Germinal center (tissue), 1 donor: ENCODE data around the gene ZNF24.
A peak's percentile ranks its signal among the peaks of the same experiment; 100 is the strongest.

Experiments used
- DNase-seq: peaks from one replicate; pipeline ENCODE4 v3.0.0; 2012; ENCODE audit warnings: mixed read lengths, low spot score

ZNF24 gene

DNA sequence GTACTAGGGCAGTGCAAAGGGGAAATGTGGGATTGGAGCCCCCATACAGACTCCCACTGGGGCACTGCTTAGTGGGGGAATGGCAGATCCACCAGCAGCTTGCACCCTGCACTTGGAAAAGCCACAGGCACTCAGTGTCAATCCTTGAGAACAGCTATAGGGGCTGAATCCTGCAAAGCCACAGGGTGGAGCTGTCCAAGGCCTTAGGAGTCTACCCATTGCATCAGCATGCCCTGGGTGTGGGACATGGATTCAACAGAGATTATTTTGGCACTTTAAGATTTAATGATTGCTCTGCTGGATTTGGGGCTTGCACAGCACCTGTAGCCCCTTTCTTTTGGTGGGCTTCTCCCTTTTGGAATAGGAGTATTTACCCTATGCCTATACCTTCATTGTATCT, 8.6 kb upstream of the ZNF24 start:
- no peak for DNase-seq

DNA sequence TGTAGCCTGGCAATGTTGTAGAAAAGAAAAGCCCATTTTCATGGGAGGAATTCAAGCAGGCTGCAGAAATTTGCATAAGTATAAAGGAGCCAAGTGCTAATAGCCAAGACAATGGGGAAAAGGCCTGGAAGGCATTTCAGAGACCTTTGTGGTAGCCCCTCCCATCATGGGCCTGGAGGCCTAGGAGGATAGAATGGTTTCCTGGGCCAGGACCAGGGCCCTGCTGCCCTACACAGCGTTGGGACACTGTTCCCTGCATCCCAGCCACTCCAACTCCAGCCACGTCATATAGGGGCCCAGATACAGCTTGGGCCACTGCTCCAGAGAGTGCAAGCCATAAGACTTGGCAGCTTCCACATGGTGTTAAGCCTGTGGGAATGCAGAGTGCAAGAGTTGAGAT, 8.1 kb upstream of the ZNF24 start:
- no peak for DNase-seq

DNA sequence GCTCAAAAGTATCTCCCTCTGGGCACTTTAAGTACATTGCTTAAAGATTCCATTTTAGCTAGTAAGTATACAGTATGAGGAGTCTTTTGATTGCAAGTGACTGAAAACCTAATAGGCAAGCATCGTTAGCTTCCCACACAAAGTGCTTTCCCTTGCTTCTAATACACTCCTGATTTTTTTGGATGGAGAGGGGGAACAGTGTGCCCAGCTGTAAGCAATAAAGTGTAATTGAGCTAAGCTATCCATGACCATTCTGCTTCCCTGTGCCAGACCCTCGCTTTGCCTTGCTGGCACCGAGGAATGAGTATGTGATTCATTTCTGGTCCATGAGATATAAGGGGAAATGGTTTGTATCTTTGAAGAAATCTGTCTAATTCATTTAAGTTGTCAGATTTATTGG, 3.8 kb upstream of the ZNF24 start:
- DNase-seq = no peak

DNA sequence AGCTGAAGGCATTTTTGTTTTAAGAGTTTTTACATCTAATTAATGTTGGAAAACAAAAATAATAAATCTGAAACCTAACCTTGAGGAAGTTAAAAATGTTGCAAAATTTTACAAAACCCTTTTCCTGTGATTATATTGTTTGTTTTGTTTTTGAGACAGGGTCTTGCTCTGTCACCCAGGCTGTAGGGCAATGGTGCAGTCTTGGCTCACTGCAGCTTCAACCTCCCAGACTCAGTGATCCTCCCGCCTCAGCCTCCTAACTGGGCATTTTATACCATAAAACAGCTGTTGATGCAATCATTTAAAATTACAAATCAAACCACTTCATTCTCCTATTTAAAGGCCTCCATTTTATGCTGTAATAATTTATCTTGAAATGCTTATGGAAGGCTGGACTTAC, 1.7 kb upstream of the ZNF24 start:
- no peak for DNase-seq

DNA sequence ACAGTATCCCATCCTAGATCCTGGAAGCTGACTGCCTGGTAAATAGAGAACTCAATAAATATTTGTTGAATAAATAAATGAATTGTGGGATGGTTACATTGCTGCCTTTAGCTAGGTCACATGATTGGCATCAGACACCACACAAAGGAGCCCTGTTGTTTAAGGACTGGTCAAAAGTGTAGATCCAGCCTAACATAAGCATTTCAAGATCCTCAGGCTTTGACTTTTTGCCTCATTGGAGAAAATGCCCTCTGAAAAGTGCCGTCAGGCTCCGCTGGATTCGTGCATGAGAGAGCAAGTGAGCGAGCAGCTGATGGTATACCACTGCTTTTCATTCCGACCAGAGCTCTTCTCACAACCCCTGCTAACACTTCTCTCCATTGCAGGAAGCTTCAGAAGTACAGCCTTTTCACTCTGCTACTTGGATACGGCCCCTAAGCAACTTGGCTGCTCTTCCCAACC, 1.3 kb upstream of the ZNF24 start:
- peak; percentile 36 for DNase-seq

DNA sequence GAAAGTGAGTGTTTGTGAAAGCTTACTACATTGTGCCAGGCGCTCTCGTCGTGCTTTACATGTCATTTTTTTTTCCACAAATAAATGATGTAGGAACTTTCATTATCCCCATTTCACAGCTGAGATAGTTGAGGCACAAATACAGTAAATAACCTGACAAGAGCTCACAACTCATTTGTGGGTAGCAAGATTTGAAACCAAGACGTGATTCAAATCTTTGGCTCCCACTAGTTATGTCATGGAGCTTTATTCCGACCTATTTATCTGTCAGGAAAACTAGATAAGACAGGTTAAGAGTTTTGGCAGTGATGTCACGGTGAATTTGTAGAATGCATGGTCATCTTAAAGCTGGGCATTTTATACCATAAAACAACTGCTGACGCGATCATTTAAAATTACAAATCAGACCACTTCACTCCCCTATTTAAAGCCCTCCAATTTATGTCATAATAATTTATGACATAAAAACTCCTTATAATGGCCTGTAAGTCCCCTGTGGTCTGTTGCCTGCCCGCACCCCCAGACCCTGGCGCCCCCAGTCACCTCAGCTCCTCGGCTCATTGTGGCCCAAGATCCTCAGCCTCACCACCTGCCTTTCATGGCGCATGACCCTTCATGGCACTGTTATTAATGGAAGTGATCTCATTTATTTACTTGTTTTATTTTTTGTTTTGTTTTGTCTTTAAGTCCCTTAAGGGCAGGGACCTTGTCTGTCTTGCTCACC, 678 bp upstream of the ZNF24 start:
- DNase-seq = peak; percentile 3

DNA sequence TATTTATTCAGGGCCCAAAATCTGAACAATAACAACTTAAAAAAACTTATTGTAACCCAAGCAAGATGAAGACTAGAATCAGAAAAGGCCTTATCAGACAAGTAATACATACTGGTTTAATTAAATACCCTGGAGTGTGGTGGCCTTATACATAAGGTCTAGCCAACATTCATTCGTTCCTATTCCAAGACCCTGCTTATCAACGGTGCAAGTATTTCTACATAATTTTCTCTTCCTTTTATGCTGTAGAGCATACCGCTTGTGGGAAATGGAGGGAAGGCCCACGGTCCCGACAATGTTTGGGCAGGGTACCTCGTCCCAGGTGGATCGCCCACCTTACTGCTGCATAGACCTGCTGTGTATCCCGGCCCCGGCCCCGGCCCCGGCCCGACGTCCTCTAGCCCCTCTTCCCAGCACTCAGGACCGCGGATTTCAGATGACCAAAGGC, 708 bp downstream of the ZNF24 start:
- no peak for DNase-seq

DNA sequence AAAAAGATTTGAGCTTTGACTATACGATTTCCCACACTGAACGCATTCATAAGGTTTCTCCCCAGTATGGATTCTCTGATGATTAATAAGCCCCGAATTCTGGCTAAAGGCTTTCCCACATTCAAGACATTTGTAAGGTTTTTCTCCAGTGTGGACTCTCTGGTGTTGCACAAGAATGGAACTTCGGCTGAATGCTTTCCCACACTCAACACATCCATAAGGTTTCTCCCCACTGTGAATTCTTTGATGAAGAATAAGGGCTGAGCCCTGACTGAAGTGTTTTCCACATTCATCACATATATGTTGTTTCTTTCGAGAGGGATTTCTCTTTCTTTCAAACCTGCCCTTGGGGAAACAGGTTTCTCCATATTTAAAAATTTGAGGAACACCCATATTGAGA, 6.9 kb downstream of the ZNF24 start:
- no peak for DNase-seq

DNA sequence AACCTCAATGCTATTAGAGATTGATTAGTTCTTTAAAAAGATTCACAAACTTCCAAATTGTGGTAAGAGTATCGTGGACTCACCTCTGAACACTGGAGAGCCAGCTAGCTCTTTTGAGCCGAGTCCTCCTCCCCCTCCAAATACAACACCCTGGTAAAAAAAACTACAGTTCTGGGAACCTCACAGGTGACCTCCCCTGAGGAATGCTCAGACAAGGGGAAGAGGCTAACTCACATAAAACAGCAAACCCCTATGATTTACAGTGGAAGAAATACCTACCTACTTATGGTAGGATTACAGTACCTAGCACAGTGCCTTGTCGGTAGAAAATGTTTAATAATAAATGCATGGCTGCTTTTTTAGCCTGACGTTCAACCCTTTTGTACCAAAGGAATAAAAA, 8.4 kb downstream of the ZNF24 start:
- no peak for DNase-seq

DNA sequence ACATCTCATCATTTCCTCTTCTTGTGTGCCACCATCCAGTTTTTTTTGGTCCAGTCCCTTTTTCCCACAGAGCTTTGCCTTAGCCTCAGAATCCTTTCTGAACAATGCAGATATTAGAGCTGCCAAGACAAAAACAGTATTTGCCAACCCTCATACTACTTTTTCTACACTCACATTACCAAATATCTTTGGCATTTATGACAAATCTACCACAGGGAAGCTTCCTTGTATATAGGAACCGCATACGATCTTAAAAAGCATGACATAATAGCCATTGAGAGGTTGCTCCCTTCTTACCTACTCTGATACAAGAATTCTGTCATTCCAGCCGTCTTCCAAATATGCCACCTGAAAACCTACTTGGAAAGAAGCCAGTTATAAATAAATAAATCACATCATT, 9.4 kb downstream of the ZNF24 start:
- DNase-seq = no peak

DNA sequence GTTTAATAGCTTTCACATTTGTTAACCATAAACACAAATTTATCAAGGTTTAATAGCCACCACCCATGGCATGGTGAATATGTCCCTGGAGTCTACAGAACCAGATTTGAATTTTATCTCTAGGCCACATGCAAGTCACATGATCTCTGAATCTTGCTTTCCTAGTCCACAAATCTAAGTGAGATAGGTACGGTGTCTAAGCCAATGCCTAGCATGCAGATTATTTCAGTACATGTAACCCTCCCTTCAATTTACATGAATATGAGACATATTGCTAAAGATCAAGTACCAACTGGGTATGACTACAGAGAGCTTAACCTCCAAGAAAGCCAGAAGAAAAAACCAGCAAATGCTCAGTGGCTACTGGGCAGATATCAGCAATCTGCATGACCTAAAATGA, 10.0 kb downstream of the ZNF24 start:
- no peak for DNase-seq

DNA sequence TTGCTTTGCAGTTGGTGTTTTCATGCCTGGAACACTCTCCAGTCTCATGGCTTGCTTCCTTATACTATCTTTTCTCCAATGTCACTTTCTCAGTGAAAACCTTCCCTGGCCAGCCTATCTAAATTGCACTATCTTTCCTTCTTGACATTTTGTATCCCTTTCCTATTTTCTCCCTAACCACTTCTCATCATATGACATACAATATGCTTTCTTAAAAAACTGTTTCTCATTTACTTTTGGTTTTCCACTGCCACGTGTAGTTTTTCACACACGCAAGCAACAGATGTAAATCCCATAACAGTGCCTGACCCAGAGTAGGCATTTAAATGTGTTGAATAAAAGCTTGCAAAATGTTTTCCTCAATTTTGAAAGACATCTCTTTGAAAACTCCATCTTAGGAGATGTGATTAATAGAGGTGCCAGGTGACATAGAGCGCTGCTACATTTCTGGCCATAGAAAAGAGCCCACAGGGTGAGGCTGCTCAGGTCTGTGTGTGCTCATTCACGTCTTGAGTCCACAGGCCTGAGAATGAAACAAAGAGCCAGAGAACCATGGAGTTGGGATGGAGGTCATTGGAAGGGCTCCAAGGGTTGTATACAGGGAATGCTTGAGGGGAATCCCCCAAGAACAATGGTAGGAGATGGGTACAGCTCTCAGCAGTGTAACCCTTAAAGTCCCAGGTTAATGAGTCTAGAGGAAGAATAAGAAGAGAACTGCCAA, 12.7 kb downstream of the ZNF24 start:
- DNase-seq = no peak

DNA sequence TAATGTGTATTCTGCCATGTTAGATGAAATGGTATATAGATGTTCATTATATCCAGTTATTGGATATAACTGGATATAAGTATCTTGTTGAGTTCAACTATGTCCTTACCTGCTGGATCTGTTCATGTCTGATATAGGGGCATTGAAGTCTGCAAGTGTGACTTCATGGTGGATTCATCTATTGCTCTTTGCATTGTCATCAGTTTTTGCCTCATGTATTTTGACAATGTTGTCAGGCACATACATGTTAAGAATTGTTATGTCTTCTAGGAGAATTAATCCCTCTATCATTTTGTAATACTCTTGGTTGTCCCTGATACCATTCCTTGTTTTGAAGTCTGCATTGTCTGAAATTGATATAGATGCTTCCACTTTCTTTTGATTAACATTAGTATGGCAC, 15.4 kb downstream of the ZNF24 start:
- DNase-seq = no peak

DNA sequence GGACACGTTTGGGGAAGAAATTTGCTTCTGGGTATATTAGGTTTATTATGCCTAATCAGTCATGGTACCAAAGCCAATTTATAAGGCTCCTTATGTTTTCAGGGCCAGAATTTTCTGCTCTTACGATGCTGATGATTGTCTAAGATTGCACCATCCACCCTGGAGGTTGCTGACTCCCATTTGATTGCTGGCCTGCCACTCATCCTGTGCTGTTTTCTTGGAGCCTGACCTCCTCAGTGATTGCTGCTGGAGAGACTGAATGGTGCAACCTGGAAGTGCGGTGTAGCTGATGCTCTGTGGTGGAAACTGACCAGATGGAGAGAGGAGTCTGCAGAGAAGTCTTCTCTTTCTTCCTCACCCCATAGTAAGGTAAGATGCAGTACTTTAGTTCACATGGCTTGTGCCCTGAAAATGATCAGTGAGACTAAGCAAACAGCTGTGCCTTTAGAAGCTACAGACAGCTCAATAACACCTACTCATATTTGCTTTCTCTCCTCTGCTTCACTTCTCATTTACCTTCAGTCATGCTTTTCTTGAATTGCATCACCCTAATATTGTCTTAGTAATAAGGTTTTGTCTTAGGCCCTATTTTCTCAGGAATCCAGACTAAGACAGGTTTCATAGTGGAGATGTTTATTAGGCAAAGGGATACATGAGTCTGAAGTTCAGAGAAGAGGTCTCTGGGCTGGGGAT, 17.4 kb downstream of the ZNF24 start:
- no peak for DNase-seq

DNA sequence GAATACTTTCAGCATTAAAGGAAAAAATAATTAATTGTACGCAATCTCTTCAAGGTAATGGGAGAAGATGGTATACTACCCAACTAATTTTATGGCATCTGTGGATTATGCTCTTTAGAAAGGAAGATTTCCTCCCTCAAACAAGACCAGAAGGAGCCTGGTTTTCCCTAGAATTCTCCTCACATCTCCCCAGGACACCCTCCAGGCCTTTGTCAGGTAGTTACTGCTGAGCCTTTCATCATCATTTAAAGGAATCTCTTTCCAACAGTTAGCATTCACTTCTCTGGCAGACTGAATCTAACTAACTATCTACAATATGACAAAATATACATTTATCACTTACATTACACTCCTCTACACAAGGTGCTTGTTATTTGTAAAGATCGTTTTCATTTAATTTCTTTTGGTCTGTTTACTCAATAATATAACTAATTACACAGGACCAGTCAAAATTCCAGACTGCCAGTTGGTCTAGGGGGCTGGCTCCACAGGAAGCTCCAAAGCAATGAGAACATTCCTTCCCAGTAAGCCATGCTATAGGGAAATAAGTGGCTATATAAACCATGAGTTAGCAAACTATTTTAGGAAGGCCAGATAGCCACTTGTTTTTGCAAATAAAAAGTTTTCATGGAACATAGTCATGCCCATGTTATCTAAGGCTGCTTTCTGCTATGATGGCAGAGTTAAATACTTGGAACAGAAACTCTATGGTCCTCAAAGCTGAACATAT, 19.1 kb downstream of the ZNF24 start:
- DNase-seq = no peak

DNA sequence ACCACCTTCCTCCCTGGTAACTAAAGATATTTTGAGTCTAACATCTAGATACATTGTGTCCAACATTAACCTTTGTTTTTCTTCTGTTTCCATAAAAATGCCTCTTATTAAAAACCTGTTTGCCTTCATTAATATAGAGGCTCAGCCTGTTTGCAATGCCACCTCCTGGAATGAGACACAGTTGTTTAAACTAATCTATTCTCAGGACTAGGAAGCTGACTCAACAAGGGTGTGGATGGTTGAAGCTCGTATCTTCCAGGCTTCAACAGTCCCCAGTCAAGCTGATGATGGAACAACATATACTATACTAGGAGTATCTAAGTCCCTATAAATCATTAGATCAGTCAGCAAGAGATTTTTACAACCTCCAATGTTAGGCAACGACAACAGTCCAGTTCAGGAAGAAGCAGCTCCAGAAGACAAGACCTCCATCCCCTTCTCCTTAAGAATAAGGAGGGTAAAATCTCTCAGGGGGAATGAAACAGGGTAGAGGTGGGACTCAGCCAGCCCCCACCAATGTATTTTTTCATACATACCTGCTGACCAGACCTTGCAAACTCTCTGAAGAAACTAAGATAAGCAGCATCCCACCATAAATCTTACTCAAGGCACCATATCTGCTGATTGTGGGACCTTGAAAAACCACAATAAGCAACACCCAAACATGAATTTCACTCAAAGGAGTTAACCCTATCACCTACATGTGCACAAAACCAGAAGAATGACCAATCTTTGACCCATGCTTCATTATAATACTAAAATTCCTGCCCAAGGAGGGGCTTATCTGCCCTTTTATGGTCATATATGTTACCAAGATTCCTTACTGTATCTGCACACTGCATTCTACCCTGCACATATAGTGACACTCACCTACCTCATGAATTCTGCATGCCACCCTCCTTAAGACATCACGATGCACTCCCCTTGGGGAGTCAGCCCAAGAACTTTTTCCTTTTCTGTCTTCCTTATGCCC, 21.4 kb downstream of the ZNF24 start:
- DNase-seq = no peak

DNA sequence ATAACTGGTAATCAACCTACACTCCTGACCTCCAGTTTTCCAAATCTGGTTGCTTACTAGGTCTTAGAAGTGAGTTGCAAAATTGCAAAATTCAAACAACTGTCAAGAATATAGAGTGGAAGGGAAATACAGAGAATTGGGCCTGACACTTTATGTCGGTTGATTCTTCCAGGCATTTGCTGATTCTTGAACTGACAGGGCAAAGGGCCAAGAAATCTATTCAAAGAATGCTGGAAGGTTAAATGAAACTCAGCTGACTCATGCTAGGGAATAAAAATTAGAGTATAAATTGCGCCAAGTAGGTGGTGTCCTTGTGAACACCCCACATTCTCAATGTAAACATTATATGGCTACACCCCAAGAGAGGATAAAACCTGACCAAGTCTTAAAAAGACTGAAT, 32.7 kb downstream of the ZNF24 start:
- DNase-seq = no peak

DNA sequence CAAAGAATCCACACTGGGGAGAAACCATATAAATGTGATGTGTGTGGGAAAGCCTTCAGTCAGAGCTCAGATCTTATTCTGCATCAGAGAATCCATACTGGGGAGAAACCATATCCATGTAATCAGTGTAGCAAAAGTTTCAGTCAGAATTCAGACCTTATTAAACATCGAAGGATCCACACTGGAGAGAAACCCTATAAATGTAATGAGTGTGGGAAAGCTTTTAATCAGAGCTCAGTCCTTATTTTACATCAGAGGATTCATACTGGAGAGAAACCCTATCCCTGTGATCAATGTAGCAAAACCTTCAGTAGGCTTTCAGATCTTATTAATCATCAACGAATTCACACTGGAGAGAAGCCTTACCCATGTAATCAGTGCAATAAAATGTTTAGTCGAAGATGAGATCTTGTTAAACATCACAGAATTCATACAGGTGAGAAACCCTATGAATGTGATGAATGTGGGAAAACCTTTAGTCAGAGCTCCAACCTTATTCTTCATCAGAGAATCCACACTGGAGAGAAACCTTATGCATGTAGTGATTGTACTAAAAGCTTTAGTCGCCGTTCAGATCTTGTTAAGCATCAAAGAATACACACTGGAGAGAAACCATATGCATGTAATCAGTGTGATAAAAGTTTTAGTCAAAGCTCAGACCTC, 37.5 kb downstream of the ZNF24 start:
- no peak for DNase-seq

DNA sequence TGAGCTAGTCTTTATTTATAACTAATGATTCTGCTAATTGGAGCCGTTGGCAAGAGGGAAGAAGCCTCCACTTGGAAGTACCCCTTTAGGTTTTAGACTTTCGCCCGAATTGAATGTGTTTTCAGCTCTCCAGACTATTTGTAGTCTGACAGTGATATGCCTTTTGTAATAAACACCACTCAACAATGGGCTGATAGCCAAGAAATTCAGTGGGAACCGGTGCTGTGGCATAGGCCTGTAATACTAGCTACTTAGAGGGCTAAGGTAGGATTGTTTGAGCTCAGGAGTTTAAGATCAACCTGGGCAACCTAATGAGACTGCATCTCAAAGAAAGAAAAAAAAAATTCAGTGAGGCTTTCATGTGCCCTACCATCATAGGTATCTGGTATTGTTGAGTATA, 40.6 kb downstream of the ZNF24 start:
- no peak for DNase-seq

DNA sequence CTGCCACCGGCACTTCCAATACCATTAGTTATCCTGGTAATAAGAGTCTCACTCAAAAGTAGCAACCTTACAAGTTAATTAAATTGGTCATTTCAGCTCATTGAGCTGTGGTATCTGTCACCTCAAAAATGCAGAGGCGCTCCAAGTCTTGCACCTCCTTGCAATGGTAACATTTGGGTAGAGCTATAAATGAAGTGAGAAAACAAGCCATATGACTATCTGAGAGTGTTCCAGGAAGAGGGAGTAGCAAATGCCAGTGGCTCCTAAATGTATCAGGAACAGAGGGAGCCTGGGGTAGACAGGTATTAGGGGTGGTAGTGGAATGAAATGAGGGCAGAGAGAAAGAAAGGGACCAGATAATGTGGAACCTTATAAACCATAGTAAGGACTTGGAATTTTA, 48.2 kb downstream of the ZNF24 start:
- DNase-seq = no peak

DNA sequence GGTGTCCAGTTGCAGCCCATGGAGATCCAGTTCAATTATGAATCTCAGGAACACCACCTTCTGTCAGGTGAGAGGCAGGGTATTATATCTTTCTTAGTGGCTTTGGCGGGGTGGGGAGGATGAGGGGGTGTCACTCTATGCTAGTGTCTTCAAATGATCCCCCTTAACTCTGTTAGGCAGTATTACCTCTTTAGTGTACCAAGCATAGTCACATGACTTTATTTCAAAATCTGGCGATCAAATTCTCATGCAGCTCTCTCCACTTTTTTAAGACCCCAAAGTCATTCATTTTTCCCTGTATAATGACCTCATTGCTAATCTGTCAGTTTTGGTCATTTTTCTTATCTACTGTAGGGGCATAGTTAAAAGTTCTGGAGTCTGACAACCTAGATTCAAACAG, 53.1 kb downstream of the ZNF24 start:
- no peak for DNase-seq
